Measurements from ENCODE around the gene KCTD19.
"Not testable (repeated sequence)": the region's sequence is repeated elsewhere in the genome, so short reads cannot be mapped to it uniquely, and the experiment has no call there.

KCTD19 gene

GRCh38 chr16:67326472-67327309 lies at the start of gene KCTD19, which contains the start of gene LRRC36:
TSS of gene KCTD19 (minus strand) at chr16:67326741. CDS start at chr16:67326707, 34 bp downstream.
TSS of gene LRRC36 (plus strand) at chr16:67326815. CDS start at chr16:67326863, 48 bp downstream.
- peak; percentile 20 for DNase-seq

- not testable (repeated sequence) for DNase-seq
Measured at GRCh38 chr16:67376012-67376411, 49.5 kb upstream of the KCTD19 start.

- no peak for DNase-seq
Measured at GRCh38 chr16:67372664-67373063, 46.1 kb upstream of the KCTD19 start.

- no peak for DNase-seq
Measured at GRCh38 chr16:67370661-67371060, 44.1 kb upstream of the KCTD19 start.

- DNase-seq: no peak
Measured at GRCh38 chr16:67364600-67365235, 38.2 kb upstream of the KCTD19 start.

GRCh38 chr16:67361038-67361437 lies 34.5 kb upstream of the KCTD19 start:
- no peak for DNase-seq

- DNase-seq: not testable (repeated sequence)
Measured at GRCh38 chr16:67359540-67360269, 33.2 kb upstream of the KCTD19 start.

GRCh38 chr16:67357561-67357960 lies 31.0 kb upstream of the KCTD19 start:
- peak; percentile 40 for DNase-seq

GRCh38 chr16:67356396-67356795 lies 29.9 kb upstream of the KCTD19 start:
- no peak for DNase-seq

GRCh38 chr16:67352463-67352862 lies 25.9 kb upstream of the KCTD19 start:
- DNase-seq: not testable (repeated sequence)

GRCh38 chr16:67350324-67350723 lies 23.8 kb upstream of the KCTD19 start:
- DNase-seq: no peak

GRCh38 chr16:67349172-67349571 lies 22.6 kb upstream of the KCTD19 start:
- DNase-seq: no peak

GRCh38 chr16:67346341-67346740 lies 19.8 kb upstream of the KCTD19 start:
- DNase-seq: no peak

GRCh38 chr16:67345401-67345800 lies 18.9 kb upstream of the KCTD19 start:
- no peak for DNase-seq

- DNase-seq: no peak
Measured at GRCh38 chr16:67342616-67343015, 16.1 kb upstream of the KCTD19 start.

- no peak for DNase-seq
Measured at GRCh38 chr16:67341250-67341649, 14.7 kb upstream of the KCTD19 start.

GRCh38 chr16:67339453-67339852 lies 12.9 kb upstream of the KCTD19 start:
- no peak for DNase-seq

GRCh38 chr16:67336648-67337047 lies 10.1 kb upstream of the KCTD19 start:
- DNase-seq: no peak

GRCh38 chr16:67336116-67336515 lies 9.6 kb upstream of the KCTD19 start:
- DNase-seq: no peak

GRCh38 chr16:67333315-67333714 lies 6.8 kb upstream of the KCTD19 start:
- no peak for DNase-seq

- DNase-seq: no peak
Measured at GRCh38 chr16:67329901-67330300, 3.4 kb upstream of the KCTD19 start.

GRCh38 chr16:67327743-67328142 lies 1.2 kb upstream of the KCTD19 start:
- no peak for DNase-seq

GRCh38 chr16:67326115-67326471 lies 448 bp downstream of the KCTD19 start:
- DNase-seq: no peak

GRCh38 chr16:67317853-67318252 lies 8.7 kb downstream of the KCTD19 start:
- DNase-seq: no peak
